B cell (primary cell): ENCODE results near the gene VSTM2L. TPM values are rescaled to one million over a fixed set of nuclear protein-coding genes. Genes with fewer than 3 reads are reported as not detected.

Experiments used
- ATAC-seq: fragments of 200-7000 bp; cut with Tn5 transposase; one replicate; pipeline ENCODE4 v1.10.0; 2021; ENCODE audit warnings: low read depth, mild to moderate bottlenecking, moderate number of reproducible peaks, moderate library complexity
- CTCF ChIA-PET: fragments of 350-600 bp; sonication (Branson Sonifier 250); formaldehyde crosslinking; loops from one replicate; lab custom pipeline; 2021; ENCODE audit warnings: antibody characterized with exemption, inconsistent platforms; lab: Charles Lee
- POLR2A ChIA-PET: fragments of 350-600 bp; sonication (Branson Sonifier 250); formaldehyde crosslinking; loops from one replicate; lab custom pipeline; 2021; ENCODE audit warnings: antibody characterized with exemption; lab: Charles Lee
- DNase-seq: peaks from one replicate; pipeline ENCODE4 v3.0.0; 2013
- H2AFZ ChIP-seq: 2 replicates; pipeline ENCODE4 v1.6.1; 2012; ENCODE audit warnings: mild to moderate bottlenecking, low read depth, low read length; ENCODE audit not compliant: insufficient read depth, poor library complexity, severe bottlenecking
- H3K27ac ChIP-seq, 2 donors: 1 replicate in 1 of 2; 2 replicates in 1 of 2; pipeline ENCODE4 v1.5.1; 2012 to 2013; ENCODE audit warnings: low read length in 2 of 2, mild to moderate bottlenecking in 2 of 2, moderate library complexity in 1 of 2
- H3K27me3 ChIP-seq, 4 experiments: fragments of 200-600 bp in 1 of 4; sonication (generic) in 1 of 4; replicated peaks in 1 of 4; 1 replicate in 2 of 4; 2 replicates in 2 of 4; pipeline versions ENCODE4 v1.6.1 to v1.7.0; 2013 to 2016; ENCODE audit warnings: low read length in 3 of 4, mild to moderate bottlenecking in 2 of 4, mixed read lengths in 1 of 4, moderate library complexity in 1 of 4; ENCODE audit not compliant: insufficient read depth in 4 of 4, control insufficient read depth in 3 of 4; ENCODE audit errors: control extremely low read depth in 1 of 4
- H3K36me3 ChIP-seq, 2 experiments: replicated peaks in 1 of 2; 1 replicate in 1 of 2; 2 replicates in 1 of 2; pipeline versions ENCODE4 v1.6.1 to v1.7.1; 2013; ENCODE audit warnings: low read length in 1 of 2; ENCODE audit not compliant: insufficient read depth in 2 of 2, control insufficient read depth in 1 of 2; ENCODE audit errors: control extremely low read depth in 1 of 2, extremely low read depth in 1 of 2
- H3K4me1 ChIP-seq, 2 donors: fragments of 200-600 bp in 1 of 2; sonication (generic) in 1 of 2; 1 replicate in 1 of 2; 2 replicates in 1 of 2; pipeline versions ENCODE4 v1.5.1 to v1.6.1; 2013 to 2017; ENCODE audit warnings: low read length in 2 of 2; ENCODE audit not compliant: control insufficient read depth in 2 of 2, insufficient read depth in 2 of 2
- H3K4me2 ChIP-seq: replicated peaks from 2 replicates; pipeline ENCODE3; 2012; ENCODE audit warnings: mild to moderate bottlenecking, low read depth, low read length; ENCODE audit not compliant: poor library complexity, severe bottlenecking
- H3K4me3 ChIP-seq, 5 experiments: fragments of 200-600 bp in 1 of 5; sonication (generic) in 1 of 5; 1 replicate in 3 of 5; 2 replicates in 2 of 5; pipeline versions ENCODE4 v1.5.1 to v1.7.0; 2011 to 2016; ENCODE audit warnings: low read length in 4 of 5, mild to moderate bottlenecking in 4 of 5, low read depth in 2 of 5, control low read depth in 1 of 5, moderate library complexity in 1 of 5; ENCODE audit not compliant: insufficient read depth in 1 of 5; ENCODE audit errors: control extremely low read depth in 1 of 5, extremely low read depth in 1 of 5
- H3K79me2 ChIP-seq: fragments of 200-600 bp; sonication (generic); one replicate; pipeline ENCODE4 v1.6.0; 2016; ENCODE audit warnings: low read length; ENCODE audit not compliant: control insufficient read depth, insufficient read depth
- H3K9ac ChIP-seq: fragments of 200-600 bp; sonication (generic); 2 replicates; pipeline ENCODE4 v1.6.1; 2017; ENCODE audit warnings: mild to moderate bottlenecking, low read length, moderate library complexity
- H3K9me3 ChIP-seq, 3 donors: one replicate each; pipeline versions ENCODE4 v1.6.1 to v1.7.1; 2013; ENCODE audit warnings: low read length in 2 of 3; ENCODE audit not compliant: control insufficient read depth in 2 of 3, insufficient read depth in 1 of 3; ENCODE audit errors: control extremely low read depth in 1 of 3
- H4K20me1 ChIP-seq: 2 replicates; pipeline ENCODE4 v1.6.0; 2012; ENCODE audit warnings: mild to moderate bottlenecking, low read length; ENCODE audit not compliant: insufficient read depth, control insufficient read depth, poor library complexity, severe bottlenecking
- H3K27ac Mint-ChIP-seq: one replicate; pipeline ENCODE4 v1.8.0; 2021; ENCODE audit warnings: mixed read lengths
- H3K27me3 Mint-ChIP-seq: one replicate; pipeline ENCODE4 v1.8.0; 2021; ENCODE audit warnings: mixed read lengths
- H3K4me1 Mint-ChIP-seq: one replicate; pipeline ENCODE4 v1.8.0; 2021; ENCODE audit warnings: mixed read lengths
- H3K4me3 Mint-ChIP-seq: one replicate; pipeline ENCODE4 v1.8.0; 2021; ENCODE audit warnings: mixed read lengths
- H3K9me3 Mint-ChIP-seq: one replicate; pipeline ENCODE4 v1.8.0; 2022; ENCODE audit warnings: mixed read lengths; ENCODE audit not compliant: insufficient read depth
- CTCF ChIP-seq: fragments of 200-600 bp; IDR thresholded peaks from one replicate; pipeline ENCODE4 v1.8.0; 2022; ENCODE audit warnings: antibody characterized with exemption, mild to moderate bottlenecking
- EZH2 ChIP-seq: IDR thresholded peaks from 2 replicates; pipeline ENCODE4 v1.6.1; 2012; ENCODE audit warnings: borderline replicate concordance, low read depth, mild to moderate bottlenecking, moderate library complexity, low read length; ENCODE audit not compliant: insufficient read depth, poor library complexity, severe bottlenecking
- WGBS: methylation state at CpG from one replicate; pipeline ENCODE4 v1.1.5; 2013; ENCODE audit warnings: missing lambda C conversion rate; ENCODE audit not compliant: insufficient coverage; 5-methylcytosine and 5-hydroxymethylcytosine counted together
- intact Hi-C: fragments of 100-400 bp; cut with micrococcal nuclease; formaldehyde crosslinking; loops from one replicate; pipeline ENCODE4 v1.10.0; 2022
- polyA plus RNA-seq: library from polyadenylated mRNA; depleted of rRNA; stranded (reverse); fragments of >200 nt; gene quantifications from 2 replicates; pipeline ENCODE4 v1.2.3, GENCODE V29; 2012
- total RNA-seq, 2 donors: library from RNA; stranded (reverse); fragments of 120-200 nt in 1 of 2; gene quantifications; 1 replicate in 1 of 2; 2 replicates in 1 of 2; pipeline versions ENCODE4 v1.2.3 to v1.2.4, GENCODE V29; 2013 to 2022

Gene VSTM2L
- total and polyA plus RNA-seq, 2 donors (not counting 1 experiment from before 2014, with no cell fraction given) = 0.25 TPM; not detected in 1

- Histone ChIP-seq H3K27ac (no peak overlapping the region), H3K9me3 (peaks cover 0 to 11% (median 0%) of the 10 kb centered on the region in 3 donors), H3K27me3 (peaks cover 0 to 52% (median 22%) of the 10 kb centered on the region in 4 experiments), H3K79me2 (no peaks in the 10 kb centered on the region), H3K9ac (no peak overlapping the region), H4K20me1 (no peaks in the 10 kb centered on the region), H3K4me2 (peak overlapping the region; percentile 74), H2AFZ (no peak overlapping the region), H3K4me1 (peaks cover 10 to 17% of the 10 kb centered on the region in 2 donors), H3K4me3 (no peak overlapping the region), H3K36me3 (no peaks in the 10 kb centered on the region)
- ATAC-seq (peak; percentile 53), DNase-seq (peak; percentile 50)
- 27% methylated on average over 28 of the region's 38 CpGs for WGBS
- TF ChIP-seq CTCF = no peak
- no peak for TF ChIP-seq EZH2
- Mint-ChIP-seq H3K4me3 (peak overlapping the region; percentile 77), H3K9me3 (no peaks in the 10 kb centered on the region), H3K27me3 (peaks cover 57% of the 10 kb centered on the region), H3K27ac (peak overlapping the region; percentile 56), H3K4me1 (peaks cover 14% of the 10 kb centered on the region)
- POLR2A ChIA-PET = no interaction called here
- CTCF ChIA-PET = interaction anchor here (0.9 to 1.3 kb wide), 3 partner anchors 11 to 320 kb away, joined by 3 to 4 read pairs (median 4); no protein-coding TSS in a partner anchor
- intact Hi-C loops = loop anchor here (2.0 to 10.0 kb wide), 2 partner anchors 321 to 337 kb away; no protein-coding TSS in a partner anchor
Observed at GRCh38 chr20:37901654-37902503, 1.0 kb upstream of the VSTM2L start.
